HG03159 (cell line): ENCODE measurements around the gene NTRK2.

Experiments
- ATAC-seq: cut with Tn5 transposase; IDR thresholded peaks from one replicate; pipeline ENCODE4 v1.9.1; 2021; ENCODE audit warnings: mild to moderate bottlenecking, moderate library complexity; ENCODE audit not compliant: unreplicated experiment

The NTRK2 gene

DNA sequence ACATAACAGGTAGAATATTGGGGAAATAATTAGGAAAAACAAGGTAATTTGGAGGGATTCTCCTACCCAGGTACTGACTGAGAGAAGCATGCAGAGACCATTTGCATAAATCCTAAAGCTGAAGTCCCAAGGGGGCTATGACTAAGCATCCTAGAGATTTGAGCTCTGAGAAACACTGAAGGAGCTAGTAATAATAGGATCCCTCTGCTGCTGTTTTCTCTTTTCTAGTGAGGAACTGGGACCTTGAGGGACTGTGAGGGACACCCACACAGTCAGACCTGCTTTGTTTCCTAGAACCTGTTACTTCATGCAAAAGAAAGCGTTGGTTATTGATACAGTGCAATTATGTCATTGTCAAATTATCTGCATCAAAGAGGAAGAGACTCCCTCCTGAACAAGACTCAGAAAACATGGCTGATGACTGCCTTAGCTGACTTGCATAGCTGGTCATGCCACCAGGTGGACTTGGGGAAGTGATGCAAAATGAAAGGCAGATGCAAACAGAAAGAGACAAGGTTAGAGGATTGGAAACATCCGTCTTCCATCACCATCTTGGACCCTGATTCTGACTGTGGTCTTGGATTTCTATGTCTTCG, 335.4 kb downstream of the NTRK2 start:
- no peak for ATAC-seq

DNA sequence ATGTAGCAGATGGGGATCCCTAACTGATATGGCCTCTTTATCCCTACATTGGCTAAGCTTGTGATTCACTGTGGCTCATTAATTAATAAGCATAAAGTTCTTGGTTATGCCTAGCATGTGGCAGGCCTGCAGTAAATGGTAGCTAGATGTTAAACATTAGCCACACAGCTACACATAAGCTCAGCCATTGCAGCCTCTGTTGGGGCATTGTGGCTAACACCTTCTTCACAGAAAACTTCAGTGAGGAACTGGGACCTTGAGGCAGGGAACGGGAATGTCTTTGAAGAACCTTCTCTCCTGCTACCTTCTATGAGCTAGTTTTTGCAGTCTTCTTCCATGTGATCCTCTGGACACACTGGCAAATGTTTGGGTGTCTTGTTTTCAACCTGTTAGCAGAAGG, 338.2 kb downstream of the NTRK2 start:
- ATAC-seq = no peak

DNA sequence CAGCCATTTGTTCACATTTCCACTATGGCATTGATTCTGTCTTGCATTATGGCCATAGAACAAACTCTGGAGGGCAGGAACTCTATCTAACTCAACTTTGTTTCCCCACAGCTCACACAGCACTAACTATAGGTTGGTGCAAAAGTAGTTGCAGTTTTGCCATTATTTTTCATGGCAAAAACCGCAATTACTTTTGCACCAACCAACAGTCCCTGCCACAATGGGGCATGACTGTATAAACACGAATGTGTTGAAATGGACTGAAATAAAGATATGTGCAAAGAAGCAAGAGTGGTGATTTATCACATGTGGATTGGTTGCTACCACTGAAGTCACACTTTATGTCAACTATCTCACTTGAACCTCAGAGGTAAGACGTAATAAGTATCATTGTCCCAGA, 338.7 kb downstream of the NTRK2 start:
- no peak for ATAC-seq

DNA sequence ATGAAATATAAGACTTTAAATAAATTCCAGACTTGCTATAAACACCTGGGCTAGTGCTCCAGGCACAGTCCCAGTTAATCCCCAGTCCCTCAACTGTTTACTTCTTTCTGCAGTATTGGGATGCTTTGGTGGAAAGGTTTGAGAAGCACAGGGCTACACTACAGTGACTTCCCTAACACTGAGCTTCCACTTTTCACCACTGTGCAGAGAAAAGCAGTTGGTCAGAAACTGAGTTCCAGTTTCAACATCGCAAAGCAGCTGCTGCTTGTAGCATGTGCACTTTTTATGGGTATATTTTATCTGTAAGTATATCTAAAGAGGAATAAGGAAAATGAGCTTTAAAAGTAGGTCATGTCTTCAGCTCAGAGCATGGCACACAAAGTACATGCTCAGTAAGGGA, 339.7 kb downstream of the NTRK2 start:
- peak; percentile 82 for ATAC-seq

DNA sequence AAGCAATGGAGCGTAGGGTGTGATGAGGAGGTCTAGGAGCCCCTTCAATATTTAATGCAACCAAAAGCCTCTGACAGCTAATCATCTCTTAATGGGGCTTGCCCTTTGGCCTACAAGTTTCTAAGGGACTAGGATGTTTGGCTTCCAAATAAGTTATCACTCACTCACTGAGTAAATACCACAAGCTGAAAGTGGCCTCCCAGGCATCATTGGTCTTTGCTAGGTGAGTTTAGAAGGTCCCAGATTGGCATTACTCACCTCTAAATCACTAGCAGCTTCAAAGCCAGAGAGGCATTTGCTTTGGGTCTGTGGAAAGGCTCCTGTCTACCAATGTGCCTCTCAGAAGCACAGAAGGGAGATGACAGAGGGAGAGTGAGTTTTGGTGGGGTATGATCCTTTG, 344.2 kb downstream of the NTRK2 start:
- ATAC-seq = no peak

DNA sequence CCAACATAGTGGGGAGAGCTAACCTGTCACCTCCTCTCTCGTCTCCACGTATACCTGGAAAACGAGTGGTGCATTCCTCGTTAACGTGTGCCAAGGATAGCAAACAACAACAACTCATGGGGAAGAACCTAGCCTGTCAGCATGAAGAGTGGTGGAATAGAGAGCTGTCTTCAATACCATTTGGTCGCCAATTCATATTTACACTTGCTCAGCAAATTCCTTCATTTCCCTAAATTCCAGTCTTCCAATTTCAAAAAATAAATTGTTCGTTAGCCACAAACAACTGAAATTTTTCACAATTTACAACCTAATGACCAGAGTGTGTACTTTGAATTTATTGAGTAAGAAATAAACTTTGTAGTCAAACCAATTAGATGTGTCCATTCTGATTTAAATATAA, 344.8 kb downstream of the NTRK2 start:
- no peak for ATAC-seq

DNA sequence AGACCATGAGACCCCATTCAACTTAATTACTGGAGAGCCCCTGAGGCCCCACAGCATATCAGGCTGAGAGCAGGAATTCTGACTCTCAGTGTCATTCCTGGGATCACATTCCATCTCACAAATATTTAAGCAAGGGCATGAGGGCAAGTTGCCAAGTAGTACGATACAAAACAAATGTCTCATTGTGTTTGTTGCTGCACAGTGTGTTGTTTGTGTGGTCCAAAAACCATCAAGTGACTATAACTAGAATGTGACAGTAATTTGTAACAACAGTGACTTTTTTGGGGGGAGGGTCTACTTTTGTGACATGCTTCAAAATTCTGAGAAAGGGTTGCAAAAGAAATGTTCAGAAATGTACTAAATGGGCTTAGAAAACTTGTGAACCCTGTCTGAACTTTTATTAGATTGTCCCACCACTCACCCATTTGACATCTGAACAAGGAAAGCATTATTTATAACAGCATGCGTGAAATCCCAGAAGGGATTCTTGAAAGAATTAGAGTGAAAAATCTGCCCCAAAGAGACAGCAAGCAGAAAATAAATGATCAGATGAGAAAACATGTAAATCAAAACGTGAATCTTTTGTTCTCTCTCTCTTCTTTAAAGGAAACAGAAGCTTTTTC, 347.0 kb downstream of the NTRK2 start:
- ATAC-seq = no peak

DNA sequence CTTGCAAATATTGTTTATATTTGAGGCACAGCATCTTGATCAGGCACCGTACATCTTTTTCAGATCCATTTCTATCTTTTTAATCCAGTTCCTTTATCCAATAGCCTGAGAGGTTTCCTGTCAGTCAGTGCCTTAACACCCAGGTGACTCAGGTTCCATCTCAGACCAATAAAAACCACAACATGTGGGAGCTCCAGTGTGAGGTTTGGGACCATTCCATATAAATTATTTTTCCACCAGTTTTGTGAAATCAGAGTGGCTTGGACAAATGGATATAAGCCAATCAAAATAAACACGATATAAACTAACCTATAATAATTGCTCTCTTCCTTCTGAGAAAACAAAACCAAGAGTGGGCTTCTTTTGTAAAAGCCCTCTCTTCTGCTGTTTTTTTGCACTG, 351.3 kb downstream of the NTRK2 start:
- ATAC-seq = no peak

DNA sequence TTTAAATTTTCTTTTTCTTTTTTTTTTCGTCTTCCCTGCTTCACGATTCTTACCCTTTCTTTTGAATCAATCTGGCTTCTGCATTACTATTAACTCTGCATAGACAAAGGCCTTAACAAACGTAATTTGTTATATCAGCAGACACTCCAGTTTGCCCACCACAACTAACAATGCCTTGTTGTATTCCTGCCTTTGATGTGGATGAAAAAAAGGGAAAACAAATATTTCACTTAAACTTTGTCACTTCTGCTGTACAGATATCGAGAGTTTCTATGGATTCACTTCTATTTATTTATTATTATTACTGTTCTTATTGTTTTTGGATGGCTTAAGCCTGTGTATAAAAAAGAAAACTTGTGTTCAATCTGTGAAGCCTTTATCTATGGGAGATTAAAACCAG, 352.2 kb downstream of the NTRK2 start:
- no peak for ATAC-seq

DNA sequence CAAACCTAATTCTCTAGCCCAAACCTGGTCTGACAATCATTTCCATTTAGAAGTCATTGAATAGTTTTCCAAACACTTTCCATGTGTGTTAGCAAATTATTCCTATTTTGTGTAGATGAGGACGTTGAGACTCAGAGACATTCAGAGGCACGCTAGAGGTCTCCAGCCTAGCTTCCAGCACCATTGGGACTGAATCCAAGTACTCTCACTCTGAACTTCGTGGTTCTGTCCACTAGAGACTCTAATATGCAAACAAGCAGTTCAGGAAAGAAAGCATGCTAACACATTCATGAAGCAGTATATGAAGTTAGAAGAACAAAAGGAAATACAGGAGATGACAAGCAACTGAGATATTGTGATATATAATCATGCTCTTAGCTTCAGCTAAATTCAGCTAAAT, 354.8 kb downstream of the NTRK2 start:
- ATAC-seq = no peak

DNA sequence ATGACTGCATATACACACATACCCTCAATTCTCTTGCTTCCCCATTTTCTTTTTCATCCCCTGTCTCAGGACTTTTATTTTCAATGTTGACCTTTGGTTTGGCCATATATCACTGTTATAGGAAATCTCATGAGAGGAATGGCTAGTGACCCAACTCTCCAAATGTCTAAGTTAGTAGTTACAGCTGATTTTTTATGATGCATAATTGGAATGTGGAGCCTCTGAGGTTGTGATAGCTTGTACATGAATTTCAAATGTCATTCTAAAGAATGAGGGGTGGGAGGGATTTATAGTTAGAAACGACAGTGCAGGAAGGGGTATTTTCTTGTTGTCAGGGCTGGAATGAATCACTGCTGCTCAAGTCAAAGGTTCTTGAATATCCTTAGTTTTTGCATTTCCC, 356.1 kb downstream of the NTRK2 start:
- no peak for ATAC-seq

DNA sequence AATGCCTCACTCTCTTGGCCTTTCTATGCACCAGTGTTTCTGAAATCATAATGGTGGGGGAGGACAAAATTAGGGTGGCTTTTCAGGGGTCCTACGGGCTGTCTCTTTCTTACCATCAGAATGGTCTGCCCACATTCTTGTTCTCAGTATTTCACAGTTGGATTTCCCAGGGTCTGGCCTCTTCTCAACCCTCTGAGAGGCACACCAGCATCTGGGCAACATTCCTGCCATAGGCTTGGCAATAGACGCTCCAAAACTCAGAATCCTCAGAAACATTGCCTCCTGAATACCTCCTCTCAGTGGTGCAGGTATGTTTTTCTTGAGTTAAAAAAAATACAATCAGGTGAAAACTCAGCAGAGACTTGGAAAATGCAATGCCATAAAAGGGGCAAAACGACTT, 358.3 kb downstream of the NTRK2 start:
- ATAC-seq = no peak

DNA sequence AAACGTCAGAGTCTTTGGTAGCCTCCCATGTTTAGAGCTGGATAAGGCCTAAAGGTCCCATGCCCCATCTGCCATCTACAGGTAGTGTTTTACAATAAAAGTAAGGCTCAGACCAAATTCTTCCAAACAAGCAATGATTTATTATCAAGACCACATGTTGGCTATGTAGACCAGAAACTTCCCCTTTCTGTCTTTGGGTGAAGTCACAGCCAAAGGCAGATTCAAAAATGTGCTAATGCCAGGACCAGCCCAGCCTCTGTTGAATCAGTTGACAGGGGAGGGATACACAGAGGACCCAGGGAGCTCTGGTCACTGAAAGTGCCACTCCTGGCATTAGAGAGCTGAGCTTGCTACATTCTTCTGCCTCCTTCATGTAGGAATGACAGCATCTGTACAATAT, 360.8 kb downstream of the NTRK2 start:
- ATAC-seq = no peak

DNA sequence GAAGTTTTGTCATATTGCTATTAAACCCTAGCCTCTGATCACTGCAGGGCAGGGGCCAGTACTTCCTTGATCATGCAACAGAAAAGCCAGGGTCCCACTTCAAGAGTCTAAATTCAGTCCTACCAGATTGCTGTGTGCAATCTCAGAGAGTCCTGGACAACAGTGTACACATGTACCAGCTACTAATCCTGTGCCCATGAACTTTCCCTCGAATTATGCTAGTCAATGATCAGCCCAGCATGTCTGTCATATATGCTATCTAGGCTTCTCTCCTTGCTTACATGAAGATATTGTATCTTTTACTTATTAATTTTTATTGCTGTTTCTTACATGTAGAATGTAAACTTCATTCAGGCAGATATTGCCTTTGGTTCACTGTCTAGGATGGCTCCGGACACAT, 367.0 kb downstream of the NTRK2 start:
- no peak for ATAC-seq

DNA sequence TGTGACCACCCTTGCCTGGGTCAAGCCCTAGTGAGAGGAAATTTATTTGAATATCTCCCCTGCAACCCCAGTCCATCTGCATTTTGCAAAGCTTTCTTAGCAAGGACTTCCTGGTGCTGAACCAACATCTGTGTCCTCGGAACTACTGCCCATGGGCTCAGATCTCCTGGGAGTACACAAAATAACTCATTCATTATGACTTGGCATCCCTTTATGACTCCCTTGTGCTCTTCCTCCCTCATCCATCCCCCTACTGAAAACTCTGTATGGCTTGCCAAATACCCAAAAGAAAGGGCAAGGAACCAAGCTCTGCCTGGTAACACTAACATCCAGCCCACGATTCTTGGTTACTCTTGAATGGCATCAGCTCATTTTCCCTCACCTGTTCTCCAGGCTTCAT, 368.5 kb downstream of the NTRK2 start:
- no peak for ATAC-seq

DNA sequence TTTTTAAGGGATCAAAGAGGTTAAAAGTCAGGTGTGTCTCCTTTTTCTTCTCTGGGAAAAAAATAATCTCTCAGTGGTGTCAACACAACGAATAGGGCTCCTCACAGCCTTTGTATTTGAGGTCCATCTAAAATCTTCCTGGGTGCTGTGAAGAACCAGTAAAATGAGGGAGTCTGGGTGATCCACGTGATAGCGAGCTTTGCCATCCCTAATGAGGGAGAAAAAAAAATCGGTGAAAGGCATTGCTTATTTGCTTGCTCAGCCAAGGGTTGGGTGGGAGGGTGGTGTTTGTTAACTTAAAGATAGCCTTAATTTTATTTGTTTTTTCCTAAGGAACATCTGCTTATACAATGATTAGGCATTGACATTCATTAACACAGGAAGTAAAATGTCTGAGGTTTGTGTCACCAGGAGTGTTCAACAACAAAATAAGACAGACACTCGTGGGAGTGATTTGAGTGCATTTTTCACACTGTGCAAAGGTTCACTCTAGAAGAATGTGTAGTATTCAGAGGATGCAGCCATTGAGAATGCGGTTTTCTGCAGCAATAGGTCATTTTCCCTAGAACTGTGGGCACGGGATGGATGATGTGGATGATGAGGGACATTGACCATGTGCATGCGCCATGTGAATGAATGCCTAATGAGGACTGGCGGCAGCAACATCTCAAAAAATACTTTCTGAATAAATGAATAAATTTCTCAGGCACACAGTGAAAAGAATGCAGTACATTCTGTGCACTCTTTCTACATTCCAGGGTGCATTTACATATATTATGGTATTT, 369.5 kb downstream of the NTRK2 start:
- ATAC-seq = no peak

DNA sequence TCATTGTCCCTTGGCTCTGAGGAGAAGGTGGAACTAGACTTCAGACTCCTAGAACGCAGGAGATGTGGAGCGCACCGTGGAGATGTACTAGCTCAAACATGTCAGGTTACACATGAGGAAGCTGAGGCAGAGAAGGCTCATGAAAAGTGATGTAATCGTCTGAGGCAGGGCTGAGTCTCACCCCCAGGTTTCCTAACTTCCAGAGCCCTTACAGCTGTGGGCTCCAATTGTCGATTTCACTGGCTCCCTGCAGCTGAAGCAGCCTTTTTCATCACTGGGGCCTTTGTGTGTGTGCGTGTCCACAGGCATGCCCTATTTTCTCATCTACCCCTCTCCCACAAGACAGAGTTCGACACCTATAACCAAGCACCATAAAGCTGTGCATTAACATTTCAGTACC, 370.6 kb downstream of the NTRK2 start:
- no peak for ATAC-seq

DNA sequence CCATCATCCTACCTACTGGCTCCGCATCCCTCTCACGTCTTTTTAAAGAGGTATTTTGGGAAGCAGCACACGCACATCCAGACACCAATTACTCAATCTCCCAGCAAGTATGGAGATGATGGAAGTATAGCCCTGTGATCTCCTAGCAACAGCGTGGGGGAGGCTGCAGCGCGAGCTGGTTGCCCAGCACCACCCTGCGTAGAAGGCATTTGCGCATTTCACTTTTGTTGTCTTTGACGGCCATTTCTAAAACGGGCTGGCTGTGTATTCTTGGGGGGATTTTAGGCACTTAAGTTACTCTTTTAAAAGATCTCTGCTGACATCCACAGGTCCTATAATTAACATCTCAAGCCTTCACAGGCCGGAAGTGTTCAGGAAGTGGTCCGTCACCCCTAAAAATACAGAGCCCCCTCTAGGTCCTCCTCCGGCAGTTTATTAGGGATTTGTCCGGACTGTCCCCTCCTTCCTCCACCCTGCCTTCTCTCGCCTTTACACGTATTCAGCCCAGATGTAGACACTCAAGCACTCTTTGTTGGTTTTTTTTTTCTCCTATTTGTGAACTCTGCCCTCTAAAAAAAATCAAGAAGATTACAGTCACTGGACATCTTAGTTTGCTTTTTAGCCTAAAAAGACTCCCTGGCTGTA, 371.4 kb downstream of the NTRK2 start:
- no peak for ATAC-seq

DNA sequence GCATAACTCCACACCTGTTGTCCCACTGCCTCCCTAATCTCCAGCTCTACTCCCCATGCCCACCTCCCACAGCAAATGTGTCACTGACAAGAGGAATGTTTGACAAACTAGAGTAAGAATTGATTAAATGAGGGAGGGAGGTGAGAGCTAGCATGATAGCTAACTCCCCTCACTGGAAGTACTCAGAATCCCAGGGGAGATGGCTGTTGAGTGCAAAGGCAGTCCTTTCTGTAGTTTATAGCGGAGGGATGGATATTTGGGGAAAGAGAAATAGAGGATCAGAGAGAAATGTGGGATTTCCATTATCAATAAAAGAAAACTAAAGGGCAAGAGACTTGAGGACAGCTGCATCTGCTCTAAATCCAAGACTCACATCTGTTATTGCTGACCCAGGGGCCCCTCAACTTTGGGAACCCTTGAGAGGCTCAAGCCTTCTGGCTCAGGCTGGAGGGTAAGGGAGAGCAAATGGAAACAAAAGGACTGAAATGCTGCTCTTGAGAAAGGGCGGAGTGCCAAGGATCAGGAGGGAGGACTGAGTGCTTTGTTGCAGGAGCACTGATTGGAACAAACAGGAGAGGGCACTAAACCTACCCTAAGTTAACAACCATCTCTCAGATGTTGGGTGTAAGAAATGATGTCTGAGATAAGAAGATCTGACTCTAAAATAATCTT, 372.1 kb downstream of the NTRK2 start:
- no peak for ATAC-seq

DNA sequence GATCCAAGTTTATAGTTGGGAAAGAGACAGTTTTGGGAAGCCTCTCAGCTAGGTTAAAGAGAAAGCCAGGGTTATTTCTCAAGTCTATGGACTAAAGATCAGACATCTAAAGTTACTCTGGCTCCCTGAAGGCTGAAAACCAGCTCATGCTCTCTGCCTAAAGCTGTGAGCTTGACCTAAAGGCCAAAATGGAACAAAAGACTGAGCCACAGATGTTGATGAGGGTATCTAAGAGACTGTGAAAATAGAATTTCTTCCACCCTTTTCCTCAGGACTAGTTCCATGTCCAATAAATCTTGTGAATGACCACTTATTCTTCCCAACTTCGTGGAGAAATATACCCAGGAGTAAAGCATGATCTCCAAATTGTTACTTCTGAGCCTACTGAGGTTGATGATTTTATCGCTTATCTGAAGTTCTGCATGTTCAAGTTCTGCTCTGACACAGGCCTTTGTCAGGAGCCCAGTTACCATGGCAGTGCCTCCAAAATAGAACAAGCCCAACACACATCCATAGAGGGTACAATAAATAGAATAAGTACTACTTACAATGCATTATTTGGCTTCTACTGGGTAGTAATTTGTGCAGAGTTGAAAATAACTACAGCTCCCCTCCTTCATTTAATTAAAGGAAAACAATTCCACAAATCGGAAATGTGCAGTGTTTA, 373.6 kb downstream of the NTRK2 start:
- ATAC-seq = no peak

DNA sequence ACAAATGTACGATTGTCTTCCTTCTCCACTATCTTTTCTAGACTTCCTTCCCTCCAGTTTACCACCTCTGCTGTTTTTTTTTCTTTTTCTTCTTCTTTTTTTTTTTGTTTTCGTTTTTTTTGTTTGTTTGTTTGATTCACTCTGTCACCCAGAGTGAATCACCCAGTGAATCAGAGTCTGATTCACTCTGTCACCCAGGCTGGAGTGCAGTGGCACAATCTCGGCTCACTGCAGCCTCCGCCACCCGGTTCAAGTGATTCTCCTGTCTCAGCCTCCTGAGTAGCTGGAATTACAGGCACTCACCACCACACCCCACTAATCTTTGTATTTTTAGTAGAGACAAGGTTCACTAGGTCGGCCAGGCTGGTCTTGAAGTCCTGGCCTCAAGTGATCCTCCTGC, 375.7 kb downstream of the NTRK2 start:
- ATAC-seq = no peak
